Inflammatory macrophage treated with lipopolysaccharide for 4 hours (primary cell): ENCODE data around the gene AHI1.
"Not testable (repeated sequence)": the region's sequence is repeated elsewhere in the genome, so short reads cannot be mapped to it uniquely, and the experiment has no call there.

ENCODE experiments used
- DNase-seq: peaks from one replicate; pipeline ENCODE4 v3.0.0-alpha.2; 2020

Gene AHI1

DNA sequence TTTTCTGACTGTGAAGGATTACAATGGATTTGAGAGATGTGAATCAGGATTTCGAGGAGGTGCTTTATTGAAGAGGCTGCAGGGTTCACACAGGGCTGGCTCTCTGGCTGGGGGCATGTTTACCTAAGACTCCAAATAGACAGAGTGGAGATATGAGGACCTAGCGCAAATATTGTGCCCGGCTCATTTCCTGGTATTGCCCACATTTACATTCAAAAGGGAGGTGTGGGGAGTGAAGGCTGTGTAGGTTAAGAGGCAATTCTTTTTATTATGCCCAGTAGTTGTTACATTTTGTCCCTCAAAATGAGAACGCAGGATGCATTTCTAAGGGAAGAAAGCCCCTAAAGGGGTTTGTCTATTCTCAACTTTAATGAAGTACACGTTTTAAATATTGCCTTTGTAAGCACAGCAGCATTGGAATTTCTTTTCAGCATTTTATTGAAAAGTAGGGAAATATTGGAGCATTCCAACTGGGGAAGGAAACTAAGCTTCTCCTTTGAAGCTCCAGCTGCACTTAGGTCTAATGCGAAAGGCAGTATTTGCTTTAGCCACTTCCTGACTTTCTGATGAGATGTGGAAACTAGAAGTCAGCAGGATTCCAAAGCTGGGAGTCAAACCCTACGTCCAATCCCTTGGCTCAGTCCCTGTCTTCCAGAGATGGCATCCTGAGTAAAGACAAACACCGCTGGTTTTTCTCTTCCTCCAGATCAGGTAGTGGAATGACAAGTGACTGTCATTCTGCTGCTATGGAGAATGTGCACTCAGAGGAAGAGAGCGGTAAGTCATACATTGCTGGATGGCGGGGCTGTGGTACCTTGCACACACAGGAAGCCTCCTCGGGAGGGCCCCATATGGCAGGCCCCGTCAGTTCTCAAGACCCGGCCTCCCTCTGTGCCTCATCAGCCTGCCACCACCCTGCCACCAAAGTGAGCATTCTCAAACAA, 245.8 kb downstream of the AHI1 start:
- DNase-seq: no peak

DNA sequence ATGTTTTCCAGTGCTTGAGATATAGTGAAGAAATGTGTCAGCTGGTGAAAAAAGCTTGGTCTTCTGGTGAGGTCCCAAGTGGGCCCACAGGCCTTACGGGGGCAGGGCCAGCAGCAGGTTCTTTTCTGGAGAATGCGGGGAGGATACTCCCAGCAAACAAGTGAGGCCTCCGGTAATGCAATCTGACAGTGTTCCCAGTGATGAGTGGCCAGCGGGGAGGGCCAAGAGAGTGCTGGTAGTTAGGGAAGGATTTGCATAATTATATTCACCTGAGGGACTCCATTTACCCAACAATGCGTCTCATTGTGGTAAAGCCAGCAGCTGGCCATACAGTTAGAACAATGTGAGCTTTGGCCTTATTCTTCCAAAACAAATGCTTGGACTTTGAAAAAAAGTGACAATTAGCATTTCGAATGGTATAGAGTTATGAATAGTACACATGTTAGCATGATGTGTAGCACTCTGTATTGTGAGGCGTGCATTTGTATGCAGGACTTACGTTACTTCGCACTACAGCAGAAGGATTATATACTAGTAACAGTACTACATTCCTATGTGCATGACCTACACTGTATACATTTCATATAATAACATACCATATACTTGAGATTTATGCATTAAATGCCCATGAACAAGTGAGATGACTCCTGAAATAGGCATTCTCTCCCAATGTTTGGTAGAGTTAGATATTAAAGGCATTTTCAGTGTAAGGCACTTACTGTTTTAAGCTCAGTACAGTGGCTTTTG, 246.6 kb downstream of the AHI1 start:
- DNase-seq: no peak

DNA sequence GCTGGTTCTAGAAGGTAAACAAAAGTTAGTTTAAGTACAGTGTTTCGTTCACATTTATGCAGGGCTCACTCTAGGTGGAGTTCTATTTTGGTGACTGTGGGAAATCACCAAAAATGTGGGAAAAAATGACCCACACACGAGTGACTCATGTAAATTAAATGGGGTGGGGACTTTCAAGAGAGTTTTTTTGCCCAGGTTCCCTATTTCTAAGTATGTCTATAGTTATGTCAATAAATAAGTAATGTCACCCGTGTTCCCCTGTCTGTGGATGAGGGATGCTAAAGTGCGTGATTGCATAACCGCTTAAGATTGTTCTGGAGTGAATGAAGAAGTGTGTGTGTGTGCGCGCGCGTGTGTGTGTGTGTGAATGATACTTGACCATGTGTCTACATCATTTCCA, 247.3 kb downstream of the AHI1 start:
- DNase-seq: peak; percentile 71

DNA sequence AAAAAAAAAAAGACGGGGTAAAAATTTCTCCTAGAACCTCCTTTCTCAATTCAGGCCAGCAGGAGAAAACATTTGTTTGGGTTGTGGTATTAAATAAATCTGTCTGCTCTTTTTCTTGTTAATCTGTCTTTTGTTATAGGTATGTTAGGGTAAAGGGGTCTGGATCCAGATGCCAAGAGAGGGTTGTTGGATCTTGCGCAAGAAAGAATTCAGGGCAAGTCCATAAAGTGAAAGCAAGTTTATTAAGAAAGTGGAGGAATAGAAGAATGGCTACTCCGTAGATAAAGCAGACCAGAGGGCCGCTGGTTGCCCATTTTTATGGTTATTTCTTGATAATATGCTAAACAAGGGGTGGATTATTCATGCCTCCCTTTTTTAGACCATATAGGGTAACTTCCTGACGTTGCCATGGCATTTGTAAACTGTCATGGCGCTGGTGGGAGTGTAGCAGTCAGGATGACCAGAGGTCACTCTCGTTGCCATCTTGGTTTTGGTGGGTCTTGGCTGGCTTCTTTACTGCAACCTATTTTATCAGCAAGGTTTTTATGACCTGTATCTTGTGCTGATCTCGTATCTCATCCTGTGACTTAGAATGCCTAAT, 251.0 kb downstream of the AHI1 start:
- not testable (repeated sequence) for DNase-seq

DNA sequence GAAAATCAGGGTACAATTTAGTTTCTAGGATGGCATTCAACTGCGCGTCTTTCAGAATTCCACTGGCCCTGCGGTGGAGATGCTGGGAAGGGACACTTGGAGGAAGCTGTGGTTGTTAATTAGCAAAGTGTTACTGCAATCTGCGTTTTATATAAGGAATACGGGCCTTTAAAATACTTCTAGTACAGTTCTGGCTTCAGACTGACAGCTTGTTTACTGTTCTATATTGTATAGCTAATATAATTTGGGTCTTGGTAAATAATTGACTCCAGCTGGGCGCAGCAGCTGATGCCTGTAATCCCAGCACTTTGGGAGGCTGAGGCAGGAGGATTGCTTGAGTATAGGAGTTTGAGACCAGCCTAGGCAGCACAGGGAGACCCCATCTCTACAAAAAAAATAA, 252.7 kb downstream of the AHI1 start:
- no peak for DNase-seq

DNA sequence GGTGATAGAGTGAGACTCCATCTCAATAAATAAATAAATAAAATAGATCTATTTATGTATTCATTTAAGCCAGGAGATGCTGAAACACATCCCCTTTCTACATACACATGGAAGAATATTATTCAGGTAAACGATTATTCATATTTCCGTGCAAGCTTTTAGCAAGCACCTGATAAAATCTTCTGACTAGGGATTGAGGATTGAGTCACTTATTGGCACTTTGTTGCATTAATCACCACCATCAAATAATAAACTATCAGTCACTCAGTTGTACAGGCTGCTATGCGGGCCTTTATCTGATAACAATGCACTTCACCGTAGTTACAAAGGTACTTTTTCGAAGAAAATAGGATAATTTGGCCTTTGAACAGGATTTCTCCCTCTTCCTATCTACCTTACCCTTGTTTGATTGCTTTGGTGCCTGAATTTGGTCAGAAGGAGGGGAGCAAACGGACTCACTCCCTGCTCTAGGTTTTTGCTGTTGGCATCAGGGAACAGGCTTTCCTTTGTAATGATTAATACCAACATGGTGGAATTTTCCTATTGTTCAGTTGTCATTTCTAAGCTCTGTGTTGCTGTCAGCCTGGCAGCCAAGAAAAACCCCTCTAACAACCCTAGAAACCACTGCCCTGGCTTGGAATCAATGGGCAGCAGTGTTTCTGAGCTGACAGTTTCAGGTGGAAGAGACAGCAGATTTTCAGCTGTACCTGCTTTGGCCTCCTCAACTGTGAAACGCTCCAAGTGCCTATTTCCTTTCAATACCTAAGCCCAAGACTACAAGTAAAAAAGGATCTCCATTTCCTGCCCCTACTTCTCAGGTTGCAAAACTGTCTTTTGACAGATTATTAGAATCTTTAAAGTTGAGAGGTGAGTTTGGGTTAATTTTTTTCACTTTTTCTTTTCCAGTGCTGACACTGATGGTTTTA, 253.4 kb downstream of the AHI1 start:
- no peak for DNase-seq

DNA sequence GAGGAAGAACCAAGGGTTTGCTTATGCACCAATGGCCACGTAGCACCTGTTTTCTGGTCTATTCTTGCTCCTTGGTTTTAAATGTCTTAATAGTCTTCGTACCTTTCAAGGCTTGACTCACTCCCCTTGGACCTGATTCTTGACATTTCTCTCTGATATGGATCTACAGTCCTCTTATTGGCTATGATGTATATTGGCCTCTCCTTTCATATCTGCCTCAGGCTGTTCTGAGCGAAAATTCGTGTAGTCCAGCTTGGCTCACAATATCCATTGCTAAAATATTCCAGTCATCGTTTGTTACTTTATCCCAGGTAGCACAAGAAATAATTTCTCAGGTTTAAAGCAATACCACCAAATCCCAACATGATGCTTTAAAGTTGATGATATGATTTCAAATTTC, 256.8 kb downstream of the AHI1 start:
- no peak for DNase-seq

DNA sequence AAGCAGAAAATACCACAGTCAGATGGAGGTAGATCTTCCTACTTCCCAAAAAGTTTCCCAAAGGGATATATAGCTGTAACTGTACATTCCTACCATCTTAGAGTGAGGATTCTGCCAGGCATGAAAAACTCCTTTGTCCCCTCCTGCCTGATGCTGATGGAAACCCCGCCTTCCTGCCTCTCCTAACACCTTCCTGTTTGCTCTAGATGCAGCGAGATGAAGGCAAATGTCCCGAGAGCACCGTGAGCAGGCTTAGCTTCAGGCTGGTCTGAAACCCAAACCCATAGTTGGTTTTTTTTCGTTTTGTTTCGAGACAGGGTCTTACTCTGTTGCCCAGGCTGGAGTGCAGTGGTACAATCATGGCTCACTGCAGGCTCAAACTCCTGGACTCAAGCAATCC, 260.8 kb downstream of the AHI1 start:
- no peak for DNase-seq

DNA sequence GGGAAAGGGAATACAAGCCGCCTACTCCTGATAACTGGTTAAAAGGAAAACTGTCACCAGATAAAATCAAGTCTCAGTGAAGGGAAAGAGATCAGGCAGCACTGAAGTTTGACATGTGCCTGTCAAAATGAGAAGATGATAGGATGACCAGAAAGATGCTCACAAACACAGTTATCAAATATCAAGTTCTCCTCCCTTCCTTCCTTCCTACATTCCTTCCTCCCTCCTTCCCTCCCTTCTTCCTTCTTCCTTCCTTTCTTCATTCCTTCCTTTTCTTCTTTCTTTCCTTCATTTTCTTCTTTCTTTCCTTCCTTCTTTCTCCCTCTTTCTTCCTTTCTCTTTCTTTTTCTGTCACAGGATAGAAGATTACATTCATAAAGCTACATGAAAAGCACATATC, 261.2 kb downstream of the AHI1 start:
- no peak for DNase-seq

DNA sequence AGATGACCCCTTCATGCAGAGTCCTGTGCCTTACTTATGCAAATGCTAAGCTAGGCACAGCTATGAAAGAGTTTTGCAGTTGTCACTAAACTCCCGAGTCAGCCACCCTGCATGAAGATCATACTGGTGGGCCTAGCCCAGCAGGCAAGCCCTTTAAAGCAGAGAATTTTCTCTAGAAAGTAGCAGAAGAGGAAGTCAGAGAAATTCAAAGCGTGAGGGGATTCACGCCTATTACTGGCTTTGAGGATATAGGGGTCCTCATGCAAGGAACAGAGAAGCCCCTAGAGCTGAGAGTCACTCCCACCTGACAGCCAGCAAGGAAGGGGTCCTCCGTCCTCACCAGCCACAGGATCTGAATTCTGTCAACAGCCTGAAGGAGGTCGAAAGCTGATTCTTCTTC, 261.8 kb downstream of the AHI1 start:
- no peak for DNase-seq

- no peak for DNase-seq
Observed at GRCh38 chr6:135234492-135234780, 263.1 kb downstream of the AHI1 start.

GRCh38 chr6:135233686-135234491, 263.7 kb downstream of the AHI1 start:
- peak; percentile 27 for DNase-seq
